ENCODE results near the gene CYTH1.

The CYTH1 gene

GRCh38 chr17:78738278-78738677, 43.8 kb downstream of the CYTH1 start:
- Histone ChIP-seq H3K4me1 (ENCODE audit: control insufficient read depth, insufficient read depth, low read length) (peaks cover 23% of the 10 kb centered on the region), H3K36me3 (ENCODE audit: control insufficient read depth in 2 of 2, insufficient read depth in 1 of 2, low read length in 2 of 2) (no peaks in the 10 kb centered on the region), H3K27ac (ENCODE audit: extremely low read depth, low read depth, low read length) (no peak overlapping the region), H3K9me3 (ENCODE audit: control insufficient read depth, insufficient read depth, low read depth, low read length) (no peaks in the 10 kb centered on the region), H3K4me3 (ENCODE audit: low read depth, low read length) (no peak overlapping the region)
- ChIA-PET CTCF (interaction anchor here (0.7 to 4.1 kb wide), 3 partner anchors 8 to 35 kb away, joined by 3 to 28 read pairs (median 4); no protein-coding TSS in a partner anchor), POLR2A (no interaction called here)
- no peak for TF ChIP-seq ZBTB20 (tag by site-specific recombination; IDR thresholded peaks at IDR 0.05)
- no peak for TF ChIP-seq ZBTB1 (tag by site-specific recombination; IDR thresholded peaks at IDR 0.05)
- TF ChIP-seq WT1 (tag by site-specific recombination; IDR thresholded peaks at IDR 0.05) = no peak
- TF ChIP-seq ZNF654 (tag by site-specific recombination; IDR thresholded peaks at IDR 0.05; ENCODE audit: low read depth) = no peak
- no peak for TF ChIP-seq SCRT1 (tag by site-specific recombination; IDR thresholded peaks at IDR 0.05; ENCODE audit: borderline replicate concordance)
- TF ChIP-seq ZNF23 (tag by site-specific recombination; IDR thresholded peaks at IDR 0.05; ENCODE audit: borderline replicate concordance) = no peak

GRCh38 chr17:78737332-78737731, 44.7 kb downstream of the CYTH1 start:
- CTCF ChIA-PET = interaction anchor here (0.7 to 4.1 kb wide), 3 partner anchors 9 to 36 kb away, joined by 3 to 28 read pairs (median 4); no protein-coding TSS in a partner anchor
- Histone ChIP-seq H3K36me3 (ENCODE audit: control insufficient read depth in 2 of 2, insufficient read depth in 1 of 2, low read length in 2 of 2) (no peaks in the 10 kb centered on the region), H3K9me3 (ENCODE audit: control insufficient read depth, insufficient read depth, low read depth, low read length) (no peaks in the 10 kb centered on the region), H3K4me1 (ENCODE audit: control insufficient read depth, insufficient read depth, low read length) (peaks cover 23% of the 10 kb centered on the region), H3K27ac (ENCODE audit: extremely low read depth, low read depth, low read length) (peak overlapping the region; percentile 77), H3K4me3 (ENCODE audit: low read depth, low read length) (no peak overlapping the region)
- POLR2A ChIA-PET = interaction anchor here (1.0 to 1.8 kb wide), 2 partner anchors 20 to 46 kb away, joined by 4 to 6 read pairs; no protein-coding TSS in a partner anchor
- TF ChIP-seq ZNF544 (tag by site-specific recombination; IDR thresholded peaks at IDR 0.05) (no peak), ZNF146 (tag by site-specific recombination; IDR thresholded peaks at IDR 0.05) (no peak; the same call in 1 of the 2 replicates), PRDM10 (tag by site-specific recombination; IDR thresholded peaks at IDR 0.05) (peak; percentile 40), ZNF362 (tag by site-specific recombination; IDR thresholded peaks at IDR 0.05) (peak; percentile 99), ZNF280C (tag by site-specific recombination; IDR thresholded peaks at IDR 0.05) (no peak), ZNF639 (tag by site-specific recombination; IDR thresholded peaks at IDR 0.05) (peak; percentile 91), ZNF266 (tag by site-specific recombination; IDR thresholded peaks at IDR 0.05; ENCODE audit: low read depth) (no peak), ZNF24 (tag by site-specific recombination; IDR thresholded peaks at IDR 0.05) (peak; percentile 85; the same call in 1 of the 2 replicates), ZNF548 (tag by site-specific recombination; IDR thresholded peaks at IDR 0.05) (no peak), ZSCAN4 (tag by site-specific recombination; IDR thresholded peaks at IDR 0.05) (peak; percentile 42), ZNF394 (tag by site-specific recombination; IDR thresholded peaks at IDR 0.05; ENCODE audit: borderline replicate concordance) (no peak; the same call in none of the 2 replicates), ELK4 (IDR thresholded peaks at IDR 0.05; ENCODE audit: borderline replicate concordance, low read depth, low read length) (no peak), ZNF398 (tag by site-specific recombination; IDR thresholded peaks at IDR 0.05) (peak; percentile 50; the same call in 1 of the 2 replicates), GLI2 (tag by site-specific recombination; IDR thresholded peaks at IDR 0.05; ENCODE audit: borderline replicate concordance, low read depth) (no peak), ZBTB20 (tag by site-specific recombination; IDR thresholded peaks at IDR 0.05) (no peak), ZNF473 (tag by site-specific recombination; IDR thresholded peaks at IDR 0.05) (no peak)

Measured in HEK293 (cell line).